Calu3 (cell line): ENCODE measurements around the gene TPSB2. TPM values are rescaled to one million over a fixed set of nuclear protein-coding genes. Genes with fewer than 3 reads are reported as not detected.

Experiments used
- BruUV-seq: library from RNA; stranded (reverse); fragments of 400-500 nt; replicated peaks from 2 replicates; lab custom pipeline; 2021; lab: Mats Ljungman, UMichigan
- CTCF ChIA-PET: fragments of 300-600 bp; sonication (Branson Sonifier 250); formaldehyde crosslinking; loops from one replicate; lab custom pipeline; 2022; ENCODE audit warnings: antibody characterized with exemption; lab: Charles Lee
- DNase-seq: peaks from one replicate; pipeline ENCODE4 v3.0.0; 2022
- H3K27ac Mint-ChIP-seq: one replicate; pipeline ENCODE4 v1.8.0; 2022; ENCODE audit warnings: mixed read lengths; ENCODE audit not compliant: unreplicated experiment
- H3K27me3 Mint-ChIP-seq: one replicate; pipeline ENCODE4 v1.8.0; 2022; ENCODE audit warnings: mixed read lengths; ENCODE audit not compliant: unreplicated experiment
- H3K36me3 Mint-ChIP-seq: one replicate; pipeline ENCODE4 v1.8.0; 2022; ENCODE audit warnings: mild to moderate bottlenecking, moderate library complexity, mixed read lengths; ENCODE audit not compliant: insufficient read depth, unreplicated experiment
- H3K4me1 Mint-ChIP-seq: one replicate; pipeline ENCODE4 v1.8.0; 2022; ENCODE audit warnings: mild to moderate bottlenecking, low read depth, mixed read lengths; ENCODE audit not compliant: unreplicated experiment
- H3K4me3 Mint-ChIP-seq: one replicate; pipeline ENCODE4 v1.8.0; 2022; ENCODE audit warnings: mild to moderate bottlenecking, low read depth, moderate library complexity, mixed read lengths; ENCODE audit not compliant: unreplicated experiment
- H3K9me3 Mint-ChIP-seq: one replicate; pipeline ENCODE4 v1.8.0; 2022; ENCODE audit warnings: low read depth, mixed read lengths; ENCODE audit not compliant: unreplicated experiment
- intact Hi-C: fragments of 100-400 bp; cut with micrococcal nuclease; formaldehyde crosslinking; loops from one replicate; pipeline ENCODE4 v1.10.0; 2022; ENCODE audit not compliant: unreplicated experiment
- total RNA-seq: library from RNA; stranded (reverse); gene quantifications from 2 replicates; pipeline ENCODE4 v1.2.3, GENCODE V29; 2022
- TF ChIP-seq, protein P1 (sequence below): fragments of 200-600 bp; IDR thresholded peaks from one replicate; pipeline ENCODE4 v1.8.0; 2022; ENCODE audit warnings: antibody characterized with exemption; ENCODE audit not compliant: unreplicated experiment

Gene TPSB2
- total RNA-seq, 1 experiment from 2014 or later: not detected

DNA sequence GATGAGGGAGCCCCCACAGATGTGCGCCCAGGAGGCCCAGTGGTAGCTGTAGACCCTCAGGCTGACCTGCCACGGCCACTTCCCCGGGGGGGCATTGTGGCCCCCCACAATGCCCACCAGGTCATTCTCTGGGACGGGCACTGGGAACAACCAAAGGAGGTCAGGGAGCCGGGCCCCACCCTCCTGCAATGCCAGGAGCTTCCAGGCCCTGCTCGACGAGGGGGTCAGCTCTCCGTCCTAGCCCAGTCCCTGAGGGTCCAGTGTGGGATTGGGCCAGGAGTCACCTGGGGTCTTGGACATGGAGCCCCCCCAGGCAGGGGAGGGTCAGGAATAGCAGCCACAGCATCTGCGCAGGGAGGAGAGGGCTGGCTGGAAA, 32.9 kb upstream of the TPSB2 start:
- no peak overlapping the region for H3K27ac Mint-ChIP-seq
- TF ChIP-seq, protein P1, sequence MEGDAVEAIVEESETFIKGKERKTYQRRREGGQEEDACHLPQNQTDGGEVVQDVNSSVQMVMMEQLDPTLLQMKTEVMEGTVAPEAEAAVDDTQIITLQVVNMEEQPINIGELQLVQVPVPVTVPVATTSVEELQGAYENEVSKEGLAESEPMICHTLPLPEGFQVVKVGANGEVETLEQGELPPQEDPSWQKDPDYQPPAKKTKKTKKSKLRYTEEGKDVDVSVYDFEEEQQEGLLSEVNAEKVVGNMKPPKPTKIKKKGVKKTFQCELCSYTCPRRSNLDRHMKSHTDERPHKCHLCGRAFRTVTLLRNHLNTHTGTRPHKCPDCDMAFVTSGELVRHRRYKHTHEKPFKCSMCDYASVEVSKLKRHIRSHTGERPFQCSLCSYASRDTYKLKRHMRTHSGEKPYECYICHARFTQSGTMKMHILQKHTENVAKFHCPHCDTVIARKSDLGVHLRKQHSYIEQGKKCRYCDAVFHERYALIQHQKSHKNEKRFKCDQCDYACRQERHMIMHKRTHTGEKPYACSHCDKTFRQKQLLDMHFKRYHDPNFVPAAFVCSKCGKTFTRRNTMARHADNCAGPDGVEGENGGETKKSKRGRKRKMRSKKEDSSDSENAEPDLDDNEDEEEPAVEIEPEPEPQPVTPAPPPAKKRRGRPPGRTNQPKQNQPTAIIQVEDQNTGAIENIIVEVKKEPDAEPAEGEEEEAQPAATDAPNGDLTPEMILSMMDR: no peak
- H3K36me3 Mint-ChIP-seq: peaks cover 12% of the 10 kb centered on the region
- BruUV-seq: no TSS peak
- peaks cover 4% of the 10 kb centered on the region for H3K9me3 Mint-ChIP-seq
- intact Hi-C loops: no loop called here
- CTCF ChIA-PET: no interaction called here
- H3K27me3 Mint-ChIP-seq: peaks cover 91% of the 10 kb centered on the region
- no peak overlapping the region for H3K4me3 Mint-ChIP-seq
- no peak for DNase-seq
- peaks cover 10% of the 10 kb centered on the region for H3K4me1 Mint-ChIP-seq

DNA sequence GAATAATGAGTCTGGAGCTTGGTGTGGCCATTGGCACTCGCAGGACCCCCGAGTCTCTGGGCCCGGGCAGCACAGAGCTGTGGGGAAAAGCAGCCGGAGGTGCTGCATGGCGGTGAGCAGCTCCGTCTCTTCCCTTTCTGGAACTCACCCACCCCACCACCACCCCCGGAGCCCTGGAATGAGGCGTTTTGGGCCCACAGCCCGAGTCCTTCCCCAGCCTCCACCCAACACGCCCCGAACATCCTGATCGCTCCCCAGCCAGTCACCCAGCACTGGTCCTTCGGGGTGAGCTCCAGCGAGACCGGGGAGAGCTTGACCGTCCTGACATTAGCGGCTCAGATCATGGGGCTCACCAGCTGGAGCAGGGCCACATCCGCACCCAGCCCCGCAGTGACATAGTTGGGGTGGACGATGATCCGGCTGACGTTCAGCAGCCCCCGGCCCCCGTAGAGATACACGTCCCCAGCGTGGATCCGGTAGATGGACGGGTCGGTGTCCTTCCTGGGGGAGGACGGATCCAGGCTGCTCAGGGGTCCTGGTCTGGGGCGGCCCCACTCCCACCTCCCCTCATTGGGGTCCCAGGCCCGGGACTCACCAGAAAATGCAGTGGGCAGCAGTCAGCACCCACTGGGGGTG, 32.3 kb upstream of the TPSB2 start:
- Mint-ChIP-seq H3K9me3 (peaks cover 4% of the 10 kb centered on the region), H3K27ac (no peak overlapping the region), H3K27me3 (peaks cover 96% of the 10 kb centered on the region), H3K4me1 (peaks cover 10% of the 10 kb centered on the region), H3K4me3 (no peak overlapping the region), H3K36me3 (peaks cover 12% of the 10 kb centered on the region)
- TF ChIP-seq, protein P1: no peak
- no TSS peak for BruUV-seq
- intact Hi-C loops: no loop called here
- CTCF ChIA-PET: no interaction called here
- DNase-seq: no peak

DNA sequence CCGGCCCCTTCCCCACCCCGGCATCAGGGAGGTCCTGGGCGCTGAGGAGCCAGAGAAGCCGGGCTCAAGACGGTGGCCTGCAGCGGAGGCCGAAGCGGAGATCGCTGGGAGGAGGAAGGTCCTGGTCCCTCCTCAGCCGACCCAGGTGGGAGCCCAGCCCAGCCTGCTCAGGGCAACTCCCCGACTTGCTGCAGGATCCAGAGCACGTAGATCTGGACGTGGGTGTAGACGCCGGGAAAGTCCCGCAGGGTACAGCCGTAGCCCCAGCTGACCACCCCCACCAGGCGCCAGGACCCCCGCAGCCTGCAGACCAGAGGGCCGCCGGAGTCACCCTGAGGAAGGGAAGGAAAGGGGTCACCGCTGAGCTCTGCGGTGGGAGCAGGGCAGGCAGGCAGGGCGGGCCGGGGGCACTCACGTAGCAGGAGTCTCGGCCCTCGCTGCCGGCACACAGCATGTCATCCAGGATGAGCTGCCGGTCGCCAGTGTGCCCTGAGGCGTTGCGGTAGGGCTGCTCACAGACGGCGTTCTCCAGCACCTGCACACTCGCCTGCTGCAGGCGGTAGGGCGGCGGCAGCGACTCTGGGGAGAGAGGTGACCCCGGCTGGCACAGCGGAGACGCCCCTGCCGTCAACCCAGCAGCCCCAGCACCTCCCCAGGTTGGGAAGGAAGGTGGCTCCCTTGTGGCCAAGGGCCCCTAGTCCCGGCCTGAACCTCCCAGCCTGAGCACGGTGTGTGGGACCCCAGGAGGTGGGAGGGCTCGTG, 31.3 kb upstream of the TPSB2 start:
- CTCF ChIA-PET: interaction anchor here (0.6 kb wide), 1 partner anchor 163 kb away, joined by 3 read pairs; no protein-coding TSS in a partner anchor
- peak; percentile 46 for DNase-seq
- Mint-ChIP-seq H3K27ac (no peak overlapping the region), H3K27me3 (peaks cover 98% of the 10 kb centered on the region), H3K4me3 (no peak overlapping the region), H3K4me1 (peaks cover 10% of the 10 kb centered on the region), H3K36me3 (peaks cover 12% of the 10 kb centered on the region), H3K9me3 (peaks cover 4% of the 10 kb centered on the region)
- no TSS peak for BruUV-seq
- intact Hi-C loops: no loop called here
- TF ChIP-seq, protein P1: no peak

DNA sequence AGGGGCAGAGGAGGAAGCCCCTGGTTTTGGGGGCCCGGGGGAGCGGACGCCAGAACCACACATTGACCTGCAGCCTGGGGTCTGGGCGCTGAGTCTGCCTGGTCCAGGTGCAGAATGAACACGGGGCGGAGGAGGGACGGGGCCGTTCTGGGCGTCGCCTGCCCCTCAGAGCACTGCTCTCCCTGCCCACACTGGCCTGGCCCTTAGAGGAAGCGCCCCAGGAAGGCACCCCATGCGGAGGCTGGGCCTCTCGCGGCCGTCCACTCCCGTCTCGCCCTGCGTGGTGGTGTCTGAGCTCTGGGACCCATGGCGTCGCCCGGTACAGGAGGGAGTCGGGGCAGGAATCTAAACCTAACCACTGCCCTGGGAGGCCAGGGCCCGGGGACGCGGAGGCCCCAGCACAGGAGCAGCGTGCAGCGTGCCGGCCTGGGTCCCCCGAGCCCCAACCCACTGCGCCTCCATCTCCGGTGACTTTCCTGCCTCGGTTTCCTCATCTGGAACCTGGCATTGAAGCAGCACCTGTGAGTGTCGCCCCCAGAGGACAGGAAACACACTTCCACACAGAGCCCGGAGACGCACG, 30.2 kb upstream of the TPSB2 start:
- Mint-ChIP-seq H3K27ac (no peak overlapping the region), H3K4me1 (peaks cover 10% of the 10 kb centered on the region), H3K9me3 (peaks cover 4% of the 10 kb centered on the region), H3K27me3 (peaks cover 94% of the 10 kb centered on the region), H3K4me3 (no peak overlapping the region), H3K36me3 (peaks cover 12% of the 10 kb centered on the region)
- no peak for DNase-seq
- intact Hi-C loops: no loop called here
- TF ChIP-seq, protein P1: no peak
- CTCF ChIA-PET: interaction anchor here (0.6 kb wide), 1 partner anchor 250 kb away, joined by 7 read pairs; no protein-coding TSS in a partner anchor
- no TSS peak for BruUV-seq
